Left renal pelvis (tissue), 4 donors: ENCODE measurements around the gene ALAS1. TPM values are rescaled to one million over a fixed set of nuclear protein-coding genes. Genes with fewer than 3 reads are reported as not detected.

Experiments used
- DNase-seq, 4 donors: peaks; one replicate each; pipeline ENCODE4 v3.0.0-alpha.2; 2013; ENCODE audit warnings: low read depth in 4 of 4, low spot score in 3 of 4
- polyA plus RNA-seq, 4 donors: library from polyadenylated mRNA; unstranded; fragments of 120-200 nt; gene quantifications; one replicate each; pipeline ENCODE4 v1.2.1, GENCODE V29; 2013; ENCODE audit not compliant: insufficient read length in 4 of 4

ALAS1 gene
- polyA plus RNA-seq, 4 donors: 28.8 to 50.7 (median 47.9) TPM

DNA sequence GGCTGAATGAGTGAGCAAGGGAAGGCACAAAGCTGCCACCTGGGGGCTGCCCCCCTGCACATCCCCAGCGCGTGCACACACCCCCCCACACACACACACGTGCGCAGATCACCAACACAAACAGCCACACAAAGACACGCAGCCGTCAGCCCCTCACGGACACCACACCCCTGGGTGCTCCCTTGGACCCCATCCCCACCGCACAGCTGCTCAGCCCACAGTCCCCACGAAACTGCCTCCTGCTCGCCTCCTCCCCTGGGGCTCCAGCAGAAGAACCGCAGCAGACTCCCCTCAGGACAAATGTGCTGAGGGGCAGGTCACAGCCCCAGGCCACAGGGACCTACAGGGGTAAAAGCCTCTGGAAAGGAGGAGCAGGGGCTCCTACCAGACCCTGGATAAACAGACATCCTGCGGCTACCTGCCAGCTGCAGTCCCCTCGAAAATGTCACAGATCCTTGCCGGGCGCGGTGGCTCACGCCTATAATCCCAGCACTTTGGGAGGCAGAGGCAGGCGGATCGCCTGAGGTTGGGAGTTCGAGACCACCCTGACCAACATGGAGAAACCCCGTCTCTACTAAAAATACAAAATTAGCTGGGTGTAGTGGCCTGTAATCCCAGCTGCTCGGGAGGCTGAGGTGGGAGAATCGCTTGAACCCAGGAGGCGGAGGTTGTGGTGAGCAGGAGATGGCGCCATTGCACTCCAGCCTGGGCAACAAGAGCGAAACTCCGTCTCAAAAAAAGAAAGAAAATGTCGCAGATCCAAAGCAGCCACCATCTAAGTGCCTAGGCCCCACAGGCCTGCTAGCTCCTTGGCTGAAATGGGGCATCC lies 34.5 kb downstream of the ALAS1 start:
- no peak for DNase-seq

DNA sequence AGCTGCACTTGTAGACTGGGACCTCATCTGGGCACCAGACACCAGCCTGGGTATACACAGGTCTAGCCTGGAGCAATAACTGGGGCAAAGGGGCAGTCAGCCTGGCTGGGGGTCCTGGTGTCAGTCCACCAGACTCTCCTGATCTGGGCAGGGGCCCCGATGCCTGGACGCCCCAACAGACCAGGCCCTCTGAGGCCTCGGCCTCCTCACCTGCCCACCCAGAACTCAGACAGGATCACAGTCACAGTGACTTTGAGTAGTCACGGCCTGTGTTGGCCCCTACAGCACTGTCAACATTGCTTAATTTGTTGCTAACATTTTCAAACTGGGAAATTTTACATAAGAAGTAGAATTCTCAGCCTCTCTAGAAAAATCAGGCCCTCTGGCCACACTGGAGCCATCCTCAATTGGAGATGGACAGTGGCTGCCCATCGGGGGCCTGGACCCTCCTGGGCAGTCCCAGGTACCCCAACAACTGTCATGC lies 35.2 kb downstream of the ALAS1 start:
- DNase-seq: no peak

DNA sequence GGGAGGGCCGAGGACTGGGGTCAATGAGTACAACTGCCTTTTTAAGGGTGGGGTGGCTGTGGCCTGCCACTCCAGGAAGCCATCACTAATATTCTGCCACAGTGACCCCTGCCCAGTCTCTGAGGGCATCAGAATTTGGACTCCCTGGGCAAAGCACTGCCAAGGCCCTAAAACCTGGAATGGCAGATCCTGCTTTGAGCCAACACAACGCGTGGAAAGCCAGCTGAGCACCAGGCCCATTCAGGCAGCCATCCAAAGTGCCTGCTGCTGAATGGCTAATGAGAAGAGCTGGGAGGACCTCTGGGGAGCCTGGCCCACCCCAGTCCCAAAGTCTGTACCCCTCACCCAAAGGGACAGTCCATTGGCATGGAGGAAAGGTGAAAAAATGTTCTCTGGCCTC lies 36.0 kb downstream of the ALAS1 start:
- DNase-seq: no peak

DNA sequence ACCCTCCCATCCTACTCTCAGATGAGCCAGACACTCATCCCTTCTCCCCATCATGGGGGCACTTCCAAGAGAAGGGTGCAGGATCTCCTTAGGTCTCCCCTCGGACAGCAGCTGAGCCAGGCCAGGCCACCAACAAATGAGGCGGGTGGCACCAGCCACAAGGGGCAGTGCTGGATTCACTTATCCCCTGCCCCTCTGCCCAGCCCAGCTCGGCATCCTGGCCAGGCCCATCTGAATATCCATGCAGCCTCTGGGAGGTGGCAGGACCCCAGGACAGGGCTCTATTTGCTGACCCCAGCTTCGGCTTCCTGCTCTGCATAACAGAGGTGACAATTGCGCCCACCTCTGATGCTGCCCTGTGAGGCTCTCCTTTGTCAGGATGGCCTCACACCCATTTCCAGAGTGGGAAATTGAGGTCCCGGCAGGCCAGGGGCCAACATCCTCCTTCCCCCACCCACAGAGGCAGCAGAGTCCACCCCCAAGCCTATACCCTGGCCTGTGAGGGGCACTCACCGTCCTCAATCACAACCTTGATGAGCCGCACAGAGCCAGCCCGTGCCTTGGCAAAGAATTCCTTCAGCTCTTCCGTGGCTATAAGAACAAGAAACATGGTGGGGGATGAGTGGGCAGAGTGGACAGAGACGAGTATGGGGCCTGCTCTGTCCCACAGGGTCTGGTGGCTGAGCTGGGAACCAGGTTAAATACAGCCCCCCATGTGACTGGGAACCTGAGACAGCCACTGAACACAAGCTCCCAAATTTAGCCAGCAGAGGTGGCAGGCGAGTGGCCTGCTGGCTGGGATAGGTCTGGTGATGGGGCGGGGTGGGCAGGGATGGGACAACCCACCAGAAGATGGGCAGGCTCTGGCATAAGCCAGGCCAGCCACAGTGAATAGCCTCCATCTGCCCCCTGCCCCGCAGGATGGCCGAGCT lies 36.8 kb downstream of the ALAS1 start:
- DNase-seq: no peak

DNA sequence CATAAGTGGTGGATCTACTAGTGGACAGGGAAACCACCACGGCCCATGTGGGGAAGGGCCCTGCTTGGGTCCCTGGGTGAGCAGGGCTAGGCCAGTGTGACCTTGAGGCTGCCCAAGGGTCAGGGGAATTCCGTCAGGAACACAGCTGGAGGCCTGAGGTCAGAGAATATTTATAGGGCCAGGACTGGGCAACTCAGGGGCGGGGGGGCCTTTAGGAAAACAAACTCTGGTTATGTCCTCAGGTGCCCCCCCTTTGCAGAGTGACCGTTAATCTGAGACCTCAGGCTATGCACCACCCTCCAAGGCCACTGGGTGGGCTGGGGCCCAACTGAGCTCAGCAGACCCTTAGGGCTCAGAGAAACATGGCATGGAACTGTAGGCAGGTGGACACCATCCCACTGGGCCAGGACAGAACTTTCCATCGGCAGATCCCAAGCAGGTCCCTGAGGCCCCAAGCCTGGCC lies 38.5 kb downstream of the ALAS1 start:
- no peak for DNase-seq

DNA sequence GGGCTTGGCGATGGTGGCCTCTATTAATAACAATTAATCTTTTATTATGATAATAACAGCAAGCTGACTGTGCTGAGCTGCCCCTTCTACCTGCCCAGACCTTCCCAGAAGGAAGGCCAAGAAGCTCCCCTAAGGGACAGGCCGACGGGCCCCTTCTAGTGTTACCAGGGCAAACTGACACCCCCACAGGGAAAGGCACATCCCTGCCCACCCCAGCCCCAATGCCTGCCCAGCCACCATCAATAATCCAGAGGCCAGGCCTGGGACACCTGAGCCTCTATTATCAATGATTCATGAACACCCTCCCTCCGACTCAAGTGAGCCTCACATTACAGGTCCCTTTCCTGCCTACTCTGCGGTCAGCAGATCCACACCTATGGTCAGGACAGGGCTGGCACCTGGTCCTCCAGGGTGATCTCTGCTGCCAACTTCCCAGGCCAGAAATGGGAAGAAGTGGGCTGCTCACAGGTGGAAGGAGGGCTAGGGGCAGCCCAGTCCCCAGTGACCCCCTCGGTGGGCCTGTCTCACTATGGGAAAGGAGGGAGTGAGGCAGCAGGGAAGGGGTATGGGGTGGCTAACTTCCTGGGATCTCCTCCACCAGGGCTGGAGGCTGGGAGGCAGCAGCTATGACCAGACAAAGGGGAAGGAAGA lies 39.2 kb downstream of the ALAS1 start:
- no peak for DNase-seq

DNA sequence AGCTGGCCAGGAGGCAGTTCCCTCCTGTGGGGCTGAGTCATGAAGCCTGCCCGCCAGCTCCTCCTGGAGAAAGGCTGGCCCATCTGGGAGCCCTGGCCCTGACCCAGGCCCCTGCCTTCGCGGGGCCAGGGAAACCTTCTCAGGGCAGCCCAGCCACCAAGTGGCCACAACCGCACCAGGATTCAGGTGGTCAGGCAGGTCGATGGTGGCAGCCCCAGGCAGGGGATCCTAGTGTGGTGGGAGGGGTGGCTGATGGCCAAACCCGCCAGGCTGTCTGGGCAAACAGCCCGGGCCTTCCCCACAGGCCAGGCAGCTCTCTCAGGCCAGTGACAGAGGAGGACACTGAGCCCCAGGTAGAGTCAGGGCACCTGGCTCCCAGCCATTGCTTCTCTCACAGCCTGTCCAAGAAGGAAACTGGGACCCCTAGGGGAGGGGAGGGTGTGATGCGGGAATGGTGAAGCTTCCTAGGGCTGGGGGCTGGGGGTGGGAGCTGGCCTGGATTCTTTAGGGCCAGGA lies 39.8 kb downstream of the ALAS1 start:
- no peak for DNase-seq

DNA sequence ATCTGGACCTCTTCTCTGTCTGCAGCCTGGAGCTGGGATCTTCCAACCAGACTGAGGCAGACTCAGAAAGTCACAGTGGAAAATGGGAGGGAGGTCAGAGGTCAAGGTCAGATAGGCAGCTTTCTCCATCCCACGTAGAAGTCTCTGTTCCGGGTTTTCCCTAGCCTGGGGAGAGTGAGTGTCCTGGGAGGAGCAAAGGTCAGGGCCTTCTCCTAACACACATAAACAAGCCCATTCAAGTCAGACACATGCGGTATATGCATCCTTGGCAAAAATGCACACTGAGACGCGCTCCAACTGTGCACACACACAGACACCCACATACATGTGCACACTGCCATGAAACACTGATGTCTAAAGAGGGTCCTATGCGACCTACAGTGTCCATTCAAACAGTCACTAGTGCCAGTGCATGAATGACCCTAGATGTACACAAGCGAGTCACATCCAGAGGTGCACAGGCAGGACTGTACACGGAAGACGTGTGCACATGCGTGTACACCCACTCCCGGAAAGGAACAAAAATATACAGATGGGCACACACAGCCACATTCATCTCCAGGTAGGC lies 40.3 kb downstream of the ALAS1 start:
- no peak for DNase-seq

DNA sequence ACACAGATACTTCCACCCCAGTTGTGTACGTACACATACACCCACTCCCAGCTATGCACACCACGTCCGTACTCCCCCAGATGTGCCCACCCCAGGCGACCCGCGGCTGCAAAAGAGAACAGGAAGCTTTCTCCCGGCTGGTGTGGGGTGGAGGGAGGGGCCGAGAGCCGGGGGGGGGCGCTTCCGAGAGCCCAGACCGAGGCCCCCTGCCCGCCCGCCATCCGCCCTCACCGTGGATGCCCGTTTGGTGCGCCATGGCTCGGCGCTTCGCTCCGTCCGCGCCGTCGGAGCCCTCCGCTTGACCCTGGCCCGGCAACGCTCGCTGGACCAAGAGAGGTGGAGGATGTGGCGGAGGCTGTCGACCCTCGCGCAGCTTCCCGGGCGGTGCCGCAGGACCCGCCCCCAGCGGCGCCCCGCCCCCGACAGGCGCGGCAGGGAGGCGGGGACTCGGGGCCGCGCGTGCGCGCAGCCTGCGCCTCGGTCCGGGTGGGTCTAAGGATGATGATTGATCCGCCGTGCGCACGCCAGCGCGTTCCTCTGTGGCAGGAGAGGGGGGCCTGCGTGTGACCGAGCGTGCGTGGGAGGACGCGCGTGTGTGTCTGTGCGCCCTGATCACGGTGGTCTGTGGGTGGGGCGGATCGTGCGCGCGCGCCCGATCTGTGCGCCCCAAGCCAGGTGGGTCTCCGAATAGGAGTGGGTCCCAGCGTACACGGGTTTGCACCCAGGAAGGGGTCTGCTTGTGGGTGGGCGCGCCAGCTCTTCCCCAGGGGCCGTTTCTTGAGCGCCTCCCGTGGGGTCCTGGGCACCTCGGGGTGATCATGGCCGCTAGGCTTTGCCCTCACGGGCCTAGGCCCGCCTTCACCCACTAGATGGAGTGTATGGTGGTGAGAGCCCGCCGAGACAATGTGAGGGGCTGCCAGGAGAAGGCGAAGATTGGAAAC lies 41.1 kb downstream of the ALAS1 start, which contains the start of gene TWF2:
TSS of gene TWF2 (minus strand) at position 398 of the 941 bp plus-strand sequence. CDS start at position 256, 142 bp downstream.
- DNase-seq: peak in 1 of 4 donors; percentile 77

DNA sequence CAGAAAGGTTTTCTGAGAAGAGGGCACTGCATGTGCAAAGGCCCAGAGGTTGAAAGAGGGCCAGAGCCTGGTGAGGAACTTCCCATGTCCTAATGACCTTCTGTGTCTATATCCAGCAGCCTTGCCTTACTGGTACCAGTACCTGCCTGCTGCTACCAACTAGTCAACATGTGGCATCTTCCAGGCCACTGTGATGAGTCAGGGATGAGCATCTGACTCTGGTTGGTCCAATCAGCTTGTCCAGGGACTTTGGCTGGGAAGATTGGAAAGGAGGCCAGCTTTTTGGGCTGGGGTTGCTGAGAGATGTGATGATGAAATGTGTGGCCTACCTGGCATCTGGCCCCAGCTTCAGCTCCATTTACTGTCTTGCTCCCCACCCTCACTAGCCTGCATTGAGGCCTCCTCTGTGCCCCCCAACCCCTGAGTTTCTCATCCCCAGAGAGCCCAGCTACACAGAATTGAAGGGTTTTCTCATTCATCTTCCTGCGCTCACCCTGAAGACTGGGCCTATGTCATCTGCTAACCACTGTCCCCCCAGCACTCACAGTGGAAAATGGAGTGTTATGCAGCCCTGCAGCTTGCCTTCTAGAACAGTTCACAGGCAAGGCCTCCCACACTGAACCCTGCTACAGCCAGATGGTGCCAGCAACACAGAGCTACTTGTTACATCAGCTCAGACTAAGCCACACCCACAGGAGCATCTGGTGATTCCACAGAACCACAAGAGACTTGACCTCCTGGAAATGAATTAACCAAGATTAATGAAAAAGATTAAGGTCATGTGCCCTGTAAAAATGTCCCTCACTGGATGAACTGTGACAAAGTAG lies 42.3 kb downstream of the ALAS1 start:
- no peak for DNase-seq

DNA sequence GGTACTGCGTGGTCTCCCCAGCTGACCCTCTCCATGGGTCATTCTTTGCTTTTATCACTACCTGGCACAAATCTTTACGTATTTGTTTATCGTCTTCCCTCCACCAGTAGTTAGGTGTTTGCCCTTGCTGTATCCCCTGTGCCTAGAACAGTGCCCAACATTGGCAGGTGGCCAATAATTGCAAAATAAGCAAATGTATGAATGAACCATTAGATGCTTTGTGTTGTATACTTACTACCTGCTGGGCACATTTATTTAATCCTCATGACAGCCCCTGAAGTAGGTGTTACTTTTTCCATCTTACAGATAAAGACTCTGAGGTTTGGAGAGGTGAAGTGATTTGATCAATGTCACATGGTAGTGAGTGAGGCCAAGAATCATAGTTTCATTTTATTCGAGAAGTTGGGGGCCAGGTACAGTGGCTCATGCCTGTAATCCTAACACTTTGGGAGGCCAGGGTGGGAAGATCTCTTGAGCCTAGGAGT lies 43.0 kb downstream of the ALAS1 start:
- DNase-seq: no peak

DNA sequence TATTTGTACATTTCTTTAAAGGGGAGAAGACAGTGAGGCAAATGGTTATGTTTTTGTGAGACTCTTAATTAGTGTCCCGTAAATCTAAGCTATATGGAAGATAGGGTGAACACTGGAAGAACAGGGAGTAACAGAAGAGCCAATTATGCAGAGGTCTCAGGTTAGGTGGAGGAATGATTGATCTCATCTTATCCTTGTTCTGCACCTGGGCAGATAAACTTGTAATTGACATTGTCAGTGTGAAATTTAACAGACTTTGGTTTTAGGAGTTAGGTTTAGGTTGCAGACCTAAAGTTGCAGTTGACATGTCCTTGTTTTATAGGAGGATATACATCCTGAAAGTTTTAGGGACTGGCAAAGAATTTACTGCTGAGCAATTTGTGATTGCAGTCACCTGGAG lies 44.1 kb downstream of the ALAS1 start:
- no peak for DNase-seq

DNA sequence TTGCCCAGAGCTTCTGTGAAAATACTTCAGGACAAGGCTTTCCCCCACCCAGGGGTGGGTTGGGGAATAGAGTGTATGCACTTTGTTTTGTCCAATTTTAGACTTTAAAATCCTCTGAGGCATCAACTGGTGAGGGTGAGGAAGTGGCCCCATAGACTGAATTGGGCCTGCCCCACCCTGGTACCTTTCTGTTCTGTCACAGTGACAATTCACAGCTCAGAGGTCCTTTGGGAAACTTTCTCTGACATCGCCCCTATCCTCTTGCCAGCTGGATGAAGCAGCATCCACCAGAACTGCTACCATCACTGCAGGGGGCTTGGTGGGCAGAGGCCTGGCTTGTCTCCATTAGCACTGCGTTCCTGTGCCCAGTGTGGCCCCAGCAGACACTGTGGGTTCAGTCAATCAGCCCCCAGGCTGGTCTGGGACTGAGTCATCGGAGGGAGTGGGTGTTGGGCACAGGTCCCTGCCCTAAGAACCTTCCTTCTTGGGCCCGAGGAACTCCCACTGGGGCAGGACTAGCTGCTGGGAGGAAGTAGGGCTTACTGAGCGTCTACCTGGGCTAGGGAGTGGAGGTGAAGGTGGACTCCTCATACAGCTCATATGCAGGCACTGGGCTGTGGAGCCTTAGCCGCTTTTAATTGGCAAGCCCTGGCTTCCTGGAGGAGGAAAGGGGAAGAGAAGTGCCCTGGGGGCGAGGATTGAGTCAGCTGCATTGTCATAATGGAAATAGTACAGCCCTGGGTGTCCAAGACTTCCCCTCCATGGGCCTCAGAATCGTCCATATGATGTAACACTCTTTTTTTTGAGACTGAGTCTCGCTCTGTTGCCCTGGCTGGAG lies 46.0 kb downstream of the ALAS1 start:
- DNase-seq: no peak

DNA sequence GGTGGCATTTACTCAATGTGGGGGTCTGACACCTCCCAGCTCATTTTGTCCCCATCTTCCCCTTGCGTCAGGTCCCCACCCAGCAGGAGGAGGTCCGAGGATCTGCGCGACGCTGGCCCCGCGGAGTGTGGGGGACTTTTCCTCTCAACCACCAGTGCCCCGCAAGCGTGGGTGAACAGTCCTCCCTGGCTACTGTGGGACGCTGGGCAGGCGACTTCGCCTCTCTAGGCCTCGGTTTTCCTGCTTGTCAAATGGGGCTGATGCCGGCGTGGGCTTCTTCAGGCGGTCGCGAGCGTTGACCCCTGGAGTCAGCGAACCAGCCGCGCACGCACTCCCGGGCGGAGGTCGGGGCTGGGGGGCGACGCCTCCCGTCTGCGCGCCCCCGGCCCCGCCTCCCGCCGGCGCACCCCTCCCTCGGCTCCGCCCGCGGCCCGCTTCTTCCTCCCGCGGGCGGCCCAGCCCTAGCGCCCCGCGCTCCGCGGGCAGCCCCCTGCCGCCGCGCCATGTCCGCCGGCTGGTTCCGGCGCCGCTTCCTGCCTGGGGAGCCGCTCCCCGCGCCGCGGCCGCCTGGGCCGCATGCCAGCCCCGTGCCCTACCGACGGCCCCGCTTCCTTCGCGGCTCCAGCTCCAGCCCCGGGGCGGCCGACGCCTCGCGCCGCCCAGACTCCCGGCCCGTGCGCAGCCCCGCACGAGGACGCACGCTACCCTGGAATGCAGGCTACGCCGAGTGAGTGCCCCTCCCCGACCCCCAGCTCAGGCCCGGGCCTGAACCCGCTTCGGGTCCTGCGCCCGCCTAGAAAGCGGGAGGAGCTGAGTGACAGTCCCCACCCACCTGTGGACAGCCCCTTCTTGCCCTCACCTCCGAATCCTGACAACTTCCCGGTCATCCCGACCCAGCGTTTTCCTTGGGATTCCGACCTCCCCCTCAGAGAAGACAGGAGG lies 47.6 kb downstream of the ALAS1 start, which contains the start of gene PPM1M:
TSS of gene PPM1M (plus strand) at position 438 of the 942 bp plus-strand sequence. CDS start at position 504, 66 bp downstream.
- no peak for DNase-seq

DNA sequence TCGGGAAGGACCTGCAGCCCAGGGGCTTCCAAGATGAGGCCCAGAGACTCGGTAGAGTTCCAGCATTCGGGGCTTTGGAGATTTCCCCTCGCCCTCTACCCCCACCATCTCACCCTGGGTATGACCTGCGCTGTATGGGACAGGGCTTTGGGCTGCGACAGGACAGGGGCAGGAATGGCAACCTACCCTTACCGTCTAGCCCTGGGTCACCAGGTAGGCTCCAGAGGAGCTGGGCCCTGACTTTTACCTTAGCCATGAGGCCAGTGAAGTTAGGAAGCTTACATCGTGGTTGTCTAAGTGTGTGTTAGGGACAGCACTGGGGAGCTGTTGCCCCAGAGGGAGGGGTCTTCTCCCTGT lies 48.3 kb downstream of the ALAS1 start:
- no peak for DNase-seq
